Activated T-cell treated with anti-CD3 and anti-CD28 coated beads for 24 hours (primary cell): ENCODE results near the gene LYAR.

ENCODE experiments used
- DNase-seq: peaks from one replicate; pipeline ENCODE4 v3.0.0-alpha.2; 2020; ENCODE audit warnings: low read depth

Gene LYAR

DNA sequence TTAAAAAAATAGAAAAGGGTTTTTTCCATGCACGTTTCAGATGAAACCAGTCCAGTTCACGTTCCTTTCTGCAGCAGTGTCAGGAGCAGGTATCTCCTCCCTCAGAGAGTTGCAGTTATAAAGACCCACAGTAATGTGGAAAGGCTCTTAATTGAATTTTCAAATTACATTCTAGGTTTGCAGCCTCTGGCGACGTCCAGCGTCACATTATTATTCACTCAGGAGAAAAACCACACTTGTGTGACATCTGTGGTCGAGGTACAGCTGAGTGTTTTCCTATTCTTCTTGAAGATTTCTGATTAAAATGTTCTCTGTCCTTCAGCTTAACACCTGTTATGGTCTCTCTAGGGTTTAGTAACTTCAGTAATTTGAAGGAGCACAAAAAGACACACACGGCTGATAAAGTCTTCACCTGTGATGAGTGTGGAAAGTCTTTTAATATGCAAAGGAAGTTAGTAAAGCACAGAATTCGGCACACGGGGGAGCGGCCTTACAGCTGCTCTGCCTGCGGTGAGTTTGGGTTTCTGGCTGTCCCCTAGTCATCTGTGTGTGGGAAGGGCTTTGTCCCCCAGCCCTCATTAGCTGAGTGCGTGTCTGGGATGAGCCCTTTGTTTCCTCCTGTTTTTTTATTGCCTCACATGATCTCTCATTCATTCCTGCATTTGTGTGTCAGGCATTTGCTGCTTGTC is 25.7 kb upstream of the LYAR start:
- DNase-seq, result no peak

- DNase-seq, result no peak
These were observed 21.2 kb upstream of the LYAR start for GRCh38 chr4:4311193-4311592.

DNA sequence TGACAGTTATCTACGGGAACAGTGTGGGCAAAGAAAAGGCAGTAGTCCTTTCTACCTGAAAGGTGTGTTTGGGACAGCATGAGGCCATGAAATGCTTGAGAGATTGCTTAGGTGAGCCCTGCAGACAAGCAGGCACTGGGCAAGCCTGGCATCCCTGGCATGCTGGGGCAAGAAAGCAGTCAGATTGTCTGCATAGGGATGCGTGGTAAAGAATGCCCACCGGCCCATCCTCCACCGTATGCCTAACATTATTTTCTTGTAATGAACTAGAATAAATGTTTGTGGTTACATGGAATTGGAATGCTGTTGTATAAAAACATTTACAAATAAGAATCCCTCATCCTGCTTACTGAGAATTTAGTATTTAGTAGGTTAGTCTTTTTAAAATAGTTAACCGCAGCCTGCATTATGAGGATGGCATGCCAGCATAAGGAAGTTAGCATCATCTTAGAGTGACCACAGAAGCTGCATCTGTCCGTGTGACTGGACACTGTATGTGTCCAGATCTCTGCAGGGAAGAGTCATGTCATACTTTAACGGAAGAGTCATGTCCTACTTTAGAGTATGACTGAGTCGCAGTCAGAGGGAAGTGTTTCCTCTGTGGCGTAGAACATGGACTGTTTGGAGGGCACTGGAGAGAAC is 19.0 kb upstream of the LYAR start:
- no peak for DNase-seq

GRCh38 chr4:4306920-4307319 is 17.0 kb upstream of the LYAR start:
- no peak for DNase-seq

DNA sequence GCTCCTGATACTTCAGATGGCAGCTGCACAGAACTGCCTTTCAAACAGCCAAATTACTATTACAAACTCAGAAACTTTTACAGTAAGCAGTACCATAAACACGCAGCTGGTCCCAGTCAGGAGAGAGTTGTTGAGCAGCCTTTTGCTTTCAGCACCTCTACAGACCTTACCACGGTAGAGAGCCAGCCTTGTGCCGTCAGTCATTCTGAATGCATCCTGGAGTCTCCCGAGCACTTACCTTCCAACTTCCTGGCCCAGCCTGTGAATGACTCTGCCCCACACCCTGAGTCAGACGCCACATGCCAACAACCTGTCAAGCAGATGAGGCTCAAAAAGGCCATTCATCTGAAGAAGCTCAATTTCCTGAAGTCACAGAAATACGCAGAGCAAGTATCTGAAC is 12.5 kb upstream of the LYAR start:
- no peak for DNase-seq

DNA sequence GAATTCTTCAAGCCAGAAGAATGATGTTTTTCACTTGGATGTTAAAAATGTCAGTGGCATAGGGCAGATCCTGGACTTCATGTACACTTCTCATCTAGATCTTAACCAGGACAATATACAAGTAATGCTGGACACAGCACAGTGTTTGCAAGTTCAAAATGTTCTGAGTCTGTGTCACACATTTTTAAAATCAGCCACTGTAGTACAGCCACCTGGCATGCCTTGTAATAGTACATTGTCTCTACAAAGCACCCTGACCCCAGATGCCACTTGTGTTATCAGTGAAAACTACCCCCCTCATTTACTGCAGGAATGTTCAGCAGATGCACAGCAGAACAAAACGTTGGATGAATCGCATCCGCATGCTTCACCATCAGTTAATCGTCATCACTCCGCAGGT is 12.0 kb upstream of the LYAR start:
- no peak for DNase-seq

GRCh38 chr4:4299006-4299405 is 9.1 kb upstream of the LYAR start:
- no peak for DNase-seq

- DNase-seq, result no peak
These were observed 6.4 kb upstream of the LYAR start for GRCh38 chr4:4296283-4296846.

DNA sequence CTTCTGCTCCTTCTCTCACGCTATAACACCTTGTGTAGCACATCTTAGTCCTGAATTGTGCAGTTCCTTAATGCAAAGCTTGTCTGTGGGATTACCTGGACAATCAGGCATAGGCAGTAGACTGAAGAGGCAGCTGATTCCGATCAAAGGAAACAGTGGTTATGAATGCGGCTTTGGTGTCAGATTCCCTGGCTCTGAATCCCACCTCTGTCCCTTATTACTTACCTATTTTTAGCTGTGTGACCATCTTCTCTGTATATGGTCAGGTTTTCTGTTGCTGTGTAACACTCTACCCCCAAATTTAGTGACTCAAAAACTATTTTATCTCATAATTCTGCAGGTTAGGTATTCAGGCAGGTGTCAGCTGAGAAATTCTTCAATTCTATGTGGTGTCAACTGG is 3.3 kb upstream of the LYAR start:
- DNase-seq, result no peak

- DNase-seq, result no peak
These were observed 385 bp downstream of the LYAR start for GRCh38 chr4:4289597-4289940.

DNA sequence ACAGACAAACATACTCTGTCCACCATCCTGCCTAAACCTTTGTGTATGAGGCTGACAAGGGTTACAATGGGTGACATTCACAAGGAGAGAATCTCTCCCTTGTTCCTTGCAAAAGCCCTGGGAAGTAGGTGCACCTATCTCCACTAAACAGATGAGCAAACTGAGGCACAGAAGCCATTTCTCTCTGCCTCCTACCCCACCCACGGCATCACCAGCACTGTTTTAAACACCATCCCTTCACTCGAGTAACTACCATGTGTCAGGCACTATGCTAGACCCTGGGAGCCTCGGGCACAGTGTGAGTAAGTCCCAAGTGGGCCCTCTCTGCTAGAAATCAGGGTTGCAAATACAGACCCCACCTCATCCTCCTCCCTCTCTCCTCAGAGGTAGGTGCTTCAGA is 899 bp downstream of the LYAR start:
- no peak for DNase-seq

DNA sequence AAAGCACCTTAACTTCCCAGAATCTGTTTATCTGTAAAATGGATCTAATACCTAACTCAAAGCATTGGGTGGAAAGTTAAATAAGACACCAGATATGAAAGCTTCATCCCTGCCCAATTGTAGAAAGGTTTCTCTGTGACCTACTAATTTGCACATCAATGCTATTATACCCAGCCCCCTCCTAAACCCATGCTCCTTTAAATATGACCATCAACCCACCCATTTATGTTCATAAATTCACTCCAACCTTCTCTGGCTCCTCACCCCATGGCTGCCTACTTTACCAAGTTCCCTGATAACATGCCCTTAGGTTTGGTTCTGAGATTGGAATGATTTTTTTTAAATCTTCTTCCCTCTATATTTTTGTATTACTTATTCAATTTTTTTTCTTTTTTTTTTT is 1.9 kb downstream of the LYAR start:
- DNase-seq, result no peak

DNA sequence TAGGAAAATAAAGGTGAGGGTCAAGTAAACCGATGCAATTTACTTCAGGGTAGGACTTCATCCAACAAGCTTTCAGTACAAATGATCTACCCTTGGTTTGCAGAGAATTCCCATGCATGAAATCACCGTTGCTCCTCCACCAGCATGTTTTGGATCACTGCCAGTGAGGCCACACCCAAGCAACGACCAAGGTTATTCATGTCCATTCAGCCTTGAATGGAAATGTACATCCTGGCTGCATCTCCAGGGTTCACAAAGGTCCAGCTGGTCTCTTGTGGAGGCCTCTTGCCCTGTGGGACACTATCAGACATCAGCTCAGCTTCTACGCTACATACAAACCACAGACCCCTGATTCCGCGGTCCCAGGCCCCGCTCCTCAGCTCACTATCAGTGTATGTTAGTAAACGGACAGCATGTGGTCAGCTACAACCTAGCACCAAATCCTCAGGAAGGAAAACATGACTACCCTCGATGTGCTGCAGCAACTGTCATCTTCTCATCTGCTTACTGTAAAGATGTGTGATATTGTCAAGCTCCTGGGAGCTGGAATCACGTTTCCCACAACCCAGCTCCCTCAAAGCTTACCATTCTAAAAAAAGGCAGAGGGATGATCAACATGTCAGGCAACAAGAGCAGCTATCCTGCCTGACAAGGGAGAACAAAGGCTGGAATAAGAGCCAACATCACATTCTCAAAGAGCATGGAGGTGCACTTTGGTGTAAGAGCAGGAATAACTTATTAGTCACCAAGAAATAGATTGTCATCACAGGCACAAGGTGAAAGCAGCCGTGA is 4.9 kb downstream of the LYAR start:
- no peak for DNase-seq

DNA sequence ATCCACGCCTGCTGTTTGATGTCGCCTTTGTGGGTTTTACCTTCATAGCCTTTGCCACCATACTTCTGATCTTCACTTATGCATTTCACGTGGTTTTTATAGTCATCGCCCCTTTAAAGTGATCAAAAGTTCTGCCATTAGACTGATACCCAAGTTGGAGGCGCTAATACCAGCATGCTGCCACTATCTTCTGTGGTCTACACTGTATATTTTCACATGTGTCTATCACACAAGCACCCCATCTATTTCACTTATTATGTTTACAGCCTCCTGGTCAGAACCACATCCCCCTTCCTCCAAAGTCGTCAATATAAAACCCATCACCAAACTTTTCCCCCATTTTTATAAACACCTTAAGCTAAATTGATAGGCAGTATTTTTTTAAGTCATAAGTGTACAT is 8.2 kb downstream of the LYAR start:
- DNase-seq, result no peak

DNA sequence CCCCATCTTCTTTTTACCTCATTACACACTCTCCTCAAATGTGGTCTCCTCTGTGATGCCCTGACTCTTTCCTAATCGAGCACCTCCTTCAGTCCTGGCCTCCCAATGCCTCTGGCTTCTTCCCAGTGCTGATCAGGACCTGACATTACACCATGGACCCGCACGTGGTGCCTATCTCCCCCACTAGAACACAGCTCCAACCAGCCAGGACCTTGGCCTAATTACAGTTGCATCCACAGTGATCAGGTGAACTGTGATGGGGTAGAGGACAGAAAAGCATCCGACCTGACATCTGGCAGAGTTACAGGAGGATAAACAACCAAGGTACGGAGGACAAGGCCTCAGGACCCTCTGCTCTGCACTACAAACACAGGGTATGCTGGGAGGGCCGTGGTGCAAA is 12.4 kb downstream of the LYAR start:
- no peak for DNase-seq

- DNase-seq, result no peak
These were observed 15.7 kb downstream of the LYAR start for GRCh38 chr4:4274226-4274625.

- no peak for DNase-seq
These were observed 18.0 kb downstream of the LYAR start for GRCh38 chr4:4271912-4272311.

GRCh38 chr4:4270529-4270928 is 19.4 kb downstream of the LYAR start:
- no peak for DNase-seq

DNA sequence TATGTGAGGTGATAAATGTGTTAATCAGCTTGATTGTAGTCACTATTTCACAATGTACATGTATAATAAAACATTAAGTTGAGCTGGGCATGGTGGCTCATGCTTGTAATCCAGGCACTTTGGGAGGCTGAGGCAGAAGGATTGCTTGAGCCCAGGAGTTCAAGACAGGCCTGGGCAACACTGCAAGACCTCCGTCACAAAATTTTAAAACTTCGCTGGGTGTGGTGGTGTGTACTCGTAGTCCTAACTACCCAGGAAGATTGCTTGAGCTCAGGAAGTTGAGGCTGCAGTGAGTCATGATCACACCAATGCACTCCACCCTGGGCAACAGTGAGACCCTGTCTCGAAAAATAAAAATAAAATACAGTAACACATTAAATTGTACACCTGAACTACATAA is 20.1 kb downstream of the LYAR start:
- no peak for DNase-seq

DNA sequence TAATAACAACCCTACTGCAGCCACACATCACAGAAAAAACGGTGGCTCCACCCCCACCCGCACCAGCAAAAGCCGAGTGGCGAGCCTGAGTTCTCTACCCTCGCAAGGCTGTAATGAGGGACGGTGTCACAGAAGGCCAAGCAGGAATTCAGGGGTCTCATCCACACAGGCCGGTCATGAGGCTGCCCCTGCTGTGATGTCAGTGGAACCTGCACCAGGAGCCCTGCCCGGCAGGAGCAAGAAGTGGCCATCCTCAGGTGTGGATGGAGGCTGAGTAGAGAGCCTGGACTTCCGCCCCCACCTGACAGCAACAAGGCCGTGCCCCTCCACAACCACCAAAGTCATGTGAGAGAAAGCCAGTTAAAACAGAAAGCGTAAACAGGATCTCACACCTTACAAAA is 20.6 kb downstream of the LYAR start:
- DNase-seq, result no peak

DNA sequence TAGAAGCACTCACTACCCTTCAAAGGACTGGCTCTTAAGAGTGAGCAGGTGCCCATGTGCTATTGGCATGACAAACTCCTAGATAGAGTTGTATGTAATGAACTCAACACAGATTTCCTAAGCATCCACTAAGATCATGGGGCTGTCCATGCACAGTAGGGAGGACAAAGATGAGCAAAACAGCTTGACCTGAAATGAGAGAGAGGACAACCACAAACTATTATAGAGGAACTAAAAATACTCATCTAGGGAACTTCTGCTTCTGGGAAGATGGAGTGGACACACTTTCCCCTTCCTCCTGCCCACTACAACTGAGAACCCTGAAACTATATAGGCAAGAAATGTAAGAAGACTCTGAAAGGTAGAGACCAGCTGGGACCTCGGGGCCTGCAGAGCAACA is 21.2 kb downstream of the LYAR start:
- no peak for DNase-seq

DNA sequence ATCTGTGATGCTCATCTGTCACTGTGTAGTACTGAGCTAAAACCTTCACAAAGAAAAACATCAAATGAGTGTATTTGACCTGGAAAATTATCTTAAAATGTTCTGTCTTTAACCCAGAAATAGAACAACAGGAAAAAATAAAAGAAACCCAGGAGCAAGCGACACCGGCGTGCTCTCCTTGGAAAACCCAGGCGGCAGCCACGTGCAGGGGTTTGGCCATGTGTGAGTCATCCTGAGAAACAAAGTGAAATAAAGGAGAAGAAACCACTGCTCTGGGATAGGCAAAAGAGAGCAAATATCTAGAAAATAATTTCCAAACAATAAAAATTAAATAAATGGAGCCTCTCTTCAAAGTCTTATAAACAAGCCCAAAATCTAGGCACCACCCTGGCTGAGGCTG is 22.0 kb downstream of the LYAR start:
- DNase-seq, result no peak

DNA sequence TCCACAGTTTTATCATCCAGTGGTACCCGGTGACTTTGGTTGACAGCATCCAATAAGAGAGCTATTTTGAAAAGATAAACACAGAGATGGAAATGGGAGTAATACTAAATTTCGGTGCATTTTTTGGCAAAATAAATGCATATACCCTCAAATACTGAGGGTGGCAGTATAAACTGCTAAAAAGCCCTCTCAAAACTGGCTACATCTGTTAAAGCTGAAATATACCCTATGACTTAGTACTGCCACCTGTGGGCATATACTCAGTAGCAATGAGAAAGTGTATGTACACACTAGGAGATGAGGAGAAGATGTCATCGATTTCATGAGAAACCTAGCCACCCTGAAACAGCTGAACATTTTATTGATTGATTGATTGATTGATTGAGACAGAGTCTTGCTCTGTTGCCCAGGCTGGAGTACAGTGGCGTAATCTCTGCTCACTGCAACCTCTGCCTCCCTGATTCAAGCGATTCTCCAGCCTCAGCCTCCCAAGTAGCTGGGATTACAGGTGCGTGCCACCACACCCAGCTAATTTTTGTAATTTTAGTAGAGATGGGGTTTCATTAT is 29.7 kb downstream of the LYAR start:
- no peak for DNase-seq
